Mesothelial cell of epicardium (in vitro differentiated cells): ENCODE measurements around the gene CYP2W1. TPM values are rescaled to one million over a fixed set of nuclear protein-coding genes. Genes with fewer than 3 reads are reported as not detected.

ENCODE experiments used
- DNase-seq, 2 experiments: peaks; one replicate each; pipeline ENCODE4 v3.0.0; 2021; ENCODE audit warnings: low spot score in 2 of 2; ENCODE audit not compliant: unreplicated experiment in 2 of 2
- H3K27ac Mint-ChIP-seq: 2 replicates; pipeline ENCODE4 v1.8.0; 2021; ENCODE audit warnings: mixed read lengths
- H3K27me3 Mint-ChIP-seq: 2 replicates; pipeline ENCODE4 v1.8.0; 2021; ENCODE audit warnings: low read depth, mixed read lengths
- H3K36me3 Mint-ChIP-seq: 2 replicates; pipeline ENCODE4 v1.8.0; 2021; ENCODE audit warnings: mixed read lengths
- H3K4me1 Mint-ChIP-seq: 2 replicates; pipeline ENCODE4 v1.8.0; 2021; ENCODE audit warnings: mixed read lengths
- H3K4me3 Mint-ChIP-seq: 2 replicates; pipeline ENCODE4 v1.8.0; 2021; ENCODE audit warnings: mild to moderate bottlenecking, moderate library complexity, mixed read lengths
- H3K9me3 Mint-ChIP-seq: 2 replicates; pipeline ENCODE4 v1.8.0; 2021; ENCODE audit warnings: mixed read lengths
- total RNA-seq: library from RNA; stranded (reverse); gene quantifications from 3 replicates; pipeline ENCODE4 v1.2.1, GENCODE V29; 2021
- TF ChIP-seq, protein P1 (sequence below): fragments of 200-600 bp; sonication (generic); IDR thresholded peaks from one replicate; pipeline ENCODE4 v1.5.0; 2021; ENCODE audit warnings: antibody characterized with exemption; ENCODE audit not compliant: unreplicated experiment

CYP2W1 gene
- total RNA-seq, 1 donor from 2014 or later: 5.6 TPM

DNA sequence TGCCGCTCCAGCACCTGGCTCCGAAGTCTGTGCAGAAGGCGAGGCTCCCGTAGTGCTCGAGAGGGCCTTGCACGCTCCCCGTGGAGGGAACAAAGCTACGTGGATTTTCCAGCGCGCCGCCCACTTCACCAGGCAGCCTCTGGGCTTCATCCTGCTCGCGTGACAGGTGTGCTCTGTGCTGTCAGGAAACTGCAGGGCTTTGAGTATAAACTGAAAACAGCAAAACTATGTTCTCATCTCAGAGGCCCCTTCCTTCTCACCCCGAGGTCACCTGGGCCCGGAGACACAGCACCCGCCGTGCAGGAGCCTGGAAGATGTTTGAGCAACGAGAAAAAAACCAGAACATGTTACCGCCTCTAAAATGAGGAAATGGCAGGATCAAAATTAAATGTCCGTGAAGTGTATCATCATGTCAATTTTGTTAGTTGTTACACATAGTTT, 43.8 kb downstream of the CYP2W1 start:
- TF ChIP-seq, protein P1, sequence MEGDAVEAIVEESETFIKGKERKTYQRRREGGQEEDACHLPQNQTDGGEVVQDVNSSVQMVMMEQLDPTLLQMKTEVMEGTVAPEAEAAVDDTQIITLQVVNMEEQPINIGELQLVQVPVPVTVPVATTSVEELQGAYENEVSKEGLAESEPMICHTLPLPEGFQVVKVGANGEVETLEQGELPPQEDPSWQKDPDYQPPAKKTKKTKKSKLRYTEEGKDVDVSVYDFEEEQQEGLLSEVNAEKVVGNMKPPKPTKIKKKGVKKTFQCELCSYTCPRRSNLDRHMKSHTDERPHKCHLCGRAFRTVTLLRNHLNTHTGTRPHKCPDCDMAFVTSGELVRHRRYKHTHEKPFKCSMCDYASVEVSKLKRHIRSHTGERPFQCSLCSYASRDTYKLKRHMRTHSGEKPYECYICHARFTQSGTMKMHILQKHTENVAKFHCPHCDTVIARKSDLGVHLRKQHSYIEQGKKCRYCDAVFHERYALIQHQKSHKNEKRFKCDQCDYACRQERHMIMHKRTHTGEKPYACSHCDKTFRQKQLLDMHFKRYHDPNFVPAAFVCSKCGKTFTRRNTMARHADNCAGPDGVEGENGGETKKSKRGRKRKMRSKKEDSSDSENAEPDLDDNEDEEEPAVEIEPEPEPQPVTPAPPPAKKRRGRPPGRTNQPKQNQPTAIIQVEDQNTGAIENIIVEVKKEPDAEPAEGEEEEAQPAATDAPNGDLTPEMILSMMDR: no peak
- Mint-ChIP-seq H3K4me3 (peak overlapping the region; percentile 87), H3K4me1 (peaks cover 19% of the 10 kb centered on the region), H3K9me3 (peaks cover 5% of the 10 kb centered on the region), H3K27ac (peak overlapping the region; percentile 69), H3K27me3 (no peaks in the 10 kb centered on the region), H3K36me3 (peaks cover 12% of the 10 kb centered on the region)
- DNase-seq: no peak

- TF ChIP-seq, protein P1: no peak
- Mint-ChIP-seq H3K4me3 (peak overlapping the region; percentile 87), H3K27ac (peak overlapping the region; percentile 91), H3K4me1 (peaks cover 19% of the 10 kb centered on the region), H3K36me3 (peaks cover 8% of the 10 kb centered on the region), H3K27me3 (no peaks in the 10 kb centered on the region), H3K9me3 (peaks cover 3% of the 10 kb centered on the region)
- peak in 1 of 2 experiments; percentile 63 for DNase-seq
Measured at GRCh38 chr7:1027242-1028043, 44.5 kb downstream of the CYP2W1 start.

- peak; percentile 87 to 94 for DNase-seq
- Mint-ChIP-seq H3K9me3 (no peaks in the 10 kb centered on the region), H3K36me3 (peaks cover 5% of the 10 kb centered on the region), H3K27ac (no peak overlapping the region), H3K4me1 (peaks cover 19% of the 10 kb centered on the region), H3K27me3 (no peaks in the 10 kb centered on the region), H3K4me3 (peak overlapping the region; percentile 55)
- TF ChIP-seq, protein P1: no peak
Measured at GRCh38 chr7:1028044-1028770, 45.2 kb downstream of the CYP2W1 start.

DNA sequence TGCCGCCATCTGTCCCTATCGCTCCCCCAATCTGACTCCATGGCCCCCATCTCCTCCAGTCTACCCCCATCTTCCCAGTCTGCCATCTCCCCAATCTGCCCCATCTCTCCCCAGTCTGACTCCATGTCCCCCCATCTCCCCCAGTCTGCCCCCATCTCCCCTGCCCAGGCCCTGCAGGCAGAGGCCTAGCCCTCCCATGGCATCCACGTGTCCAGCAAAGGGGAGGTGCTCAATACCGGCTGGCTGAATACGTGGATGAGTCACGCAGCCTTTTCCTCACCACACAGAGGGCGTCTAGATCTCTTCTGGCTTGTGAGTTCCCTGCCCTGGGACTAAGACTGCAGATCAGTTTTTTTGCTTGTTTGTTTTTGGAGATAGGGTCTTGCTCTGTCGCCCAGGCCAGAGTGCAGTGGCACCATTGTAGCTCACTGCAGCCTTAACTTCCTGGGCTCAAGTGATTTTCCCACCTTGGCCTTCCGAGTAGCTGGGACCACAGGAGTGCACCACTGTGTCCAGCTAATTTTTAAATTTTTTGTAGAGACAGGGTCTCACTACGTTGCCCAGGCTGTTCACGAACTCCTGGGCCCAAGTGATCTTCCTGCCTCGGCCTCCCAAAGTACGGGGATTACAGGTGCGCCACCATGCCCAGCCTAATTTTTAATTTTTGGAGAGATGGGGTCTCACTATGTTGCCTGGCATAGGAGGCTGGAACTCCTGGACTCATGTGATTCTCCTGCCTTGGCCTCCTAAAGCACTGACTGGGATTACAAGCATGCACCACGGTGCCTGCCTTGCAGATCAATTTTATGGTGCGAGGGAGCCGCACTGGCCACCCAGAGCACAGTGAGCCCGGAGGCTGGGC, 46.0 kb downstream of the CYP2W1 start:
- peak overlapping the region; percentile 55 for H3K4me3 Mint-ChIP-seq
- H3K36me3 Mint-ChIP-seq: peaks cover 5% of the 10 kb centered on the region
- DNase-seq: peak; percentile 57 to 72
- no peaks in the 10 kb centered on the region for H3K9me3 Mint-ChIP-seq
- TF ChIP-seq, protein P1: no peak
- H3K27me3 Mint-ChIP-seq: no peaks in the 10 kb centered on the region
- peaks cover 19% of the 10 kb centered on the region for H3K4me1 Mint-ChIP-seq
- peak overlapping the region; percentile 86 for H3K27ac Mint-ChIP-seq
